Hepatic stellate cell (primary cell): ENCODE measurements around the gene COL23A1.
A peak's percentile ranks its signal among the peaks of the same experiment; 100 is the strongest.

Experiments
- DNase-seq: peaks from one replicate; pipeline ENCODE4 v3.0.0; 2011; ENCODE audit warnings: low spot score

The COL23A1 gene

GRCh38 chr5:178421128-178421527 lies 169.1 kb downstream of the COL23A1 start:
- DNase-seq, result no peak

- no peak for DNase-seq
Measured at GRCh38 chr5:178420354-178420781, 169.8 kb downstream of the COL23A1 start.

- no peak for DNase-seq
Measured at GRCh38 chr5:178419651-178420050, 170.5 kb downstream of the COL23A1 start.

GRCh38 chr5:178419196-178419595 lies 171.0 kb downstream of the COL23A1 start:
- DNase-seq, result no peak

- no peak for DNase-seq
Measured at GRCh38 chr5:178418471-178419010, 171.7 kb downstream of the COL23A1 start.

GRCh38 chr5:178418031-178418430 lies 172.2 kb downstream of the COL23A1 start:
- DNase-seq, result no peak

- no peak for DNase-seq
Measured at GRCh38 chr5:178417391-178417811, 172.8 kb downstream of the COL23A1 start.

- DNase-seq, result peak; percentile 21
Measured at GRCh38 chr5:178416919-178417318, 173.3 kb downstream of the COL23A1 start.

GRCh38 chr5:178416206-178416882 lies 173.8 kb downstream of the COL23A1 start:
- DNase-seq, result no peak

GRCh38 chr5:178415353-178415752 lies 174.8 kb downstream of the COL23A1 start:
- no peak for DNase-seq

- no peak for DNase-seq
Measured at GRCh38 chr5:178413988-178414387, 176.2 kb downstream of the COL23A1 start.

GRCh38 chr5:178411083-178411482 lies 179.1 kb downstream of the COL23A1 start:
- no peak for DNase-seq

- no peak for DNase-seq
Measured at GRCh38 chr5:178407646-178408045, 182.5 kb downstream of the COL23A1 start.

GRCh38 chr5:178404987-178405386 lies 185.2 kb downstream of the COL23A1 start:
- DNase-seq, result no peak

- DNase-seq, result no peak
Measured at GRCh38 chr5:178403956-178404600, 186.1 kb downstream of the COL23A1 start.

- DNase-seq, result no peak
Measured at GRCh38 chr5:178403351-178403750, 186.8 kb downstream of the COL23A1 start.

GRCh38 chr5:178399701-178400095 lies 190.5 kb downstream of the COL23A1 start:
- DNase-seq, result no peak

- DNase-seq, result no peak
Measured at GRCh38 chr5:178398901-178399700, 191.1 kb downstream of the COL23A1 start.

GRCh38 chr5:178396796-178397720 lies 193.1 kb downstream of the COL23A1 start:
- DNase-seq, result no peak

- DNase-seq, result no peak
Measured at GRCh38 chr5:178394074-178394473, 196.1 kb downstream of the COL23A1 start.

- no peak for DNase-seq
Measured at GRCh38 chr5:178392931-178393394, 197.2 kb downstream of the COL23A1 start.
